Measurements from ENCODE around the gene OGFRL1.

Gene OGFRL1

GRCh38 chr6:71300561-71301168, 12.1 kb downstream of the OGFRL1 start:
- POLR2A ChIA-PET: no interaction called here
- CTCF ChIA-PET: interaction anchor here (1.4 kb wide), 1 partner anchor 12 kb away, joined by 4 read pairs; the partner anchor contains the start of gene OGFRL1
- DNase-seq (ENCODE audit: extremely low spot score): no peak
- TF ChIP-seq ARNT (IDR thresholded peaks at IDR 0.05): no peak
- TF ChIP-seq CTBP1 (IDR thresholded peaks at IDR 0.05; ENCODE audit: borderline replicate concordance): no peak
- no peak for TF ChIP-seq LEF1 (IDR thresholded peaks at IDR 0.05; ENCODE audit: borderline replicate concordance)
- no peak for TF ChIP-seq ZNF384 (IDR thresholded peaks at IDR 0.05)
- no peak for TF ChIP-seq L3MBTL2 (conservative IDR thresholded peaks at IDR 0.05)
- no peak for TF ChIP-seq NFRKB (IDR thresholded peaks at IDR 0.05)
- TF ChIP-seq ELF4 (IDR thresholded peaks at IDR 0.05): no peak
- TF ChIP-seq TARDBP (IDR thresholded peaks at IDR 0.05): no peak
- TF ChIP-seq SP1 (IDR thresholded peaks at IDR 0.05): no peak

- ChIA-PET POLR2A (no interaction called here), CTCF (interaction anchor here (1.0 kb wide), 1 partner anchor 53 kb away, joined by 3 read pairs; no protein-coding TSS in a partner anchor)
- TF ChIP-seq L3MBTL2 (conservative IDR thresholded peaks at IDR 0.05): no peak
- no peak for TF ChIP-seq ELF4 (IDR thresholded peaks at IDR 0.05)
- TF ChIP-seq ARNT (IDR thresholded peaks at IDR 0.05): no peak
- TF ChIP-seq TARDBP (IDR thresholded peaks at IDR 0.05): no peak
- no peak for TF ChIP-seq SUZ12 (IDR thresholded peaks at IDR 0.05)
- TF ChIP-seq CTBP1 (IDR thresholded peaks at IDR 0.05; ENCODE audit: borderline replicate concordance): no peak
- TF ChIP-seq BHLHE40 (IDR thresholded peaks at IDR 0.05; ENCODE audit: borderline replicate concordance): no peak
- DNase-seq (ENCODE audit: extremely low spot score): no peak
Measured at GRCh38 chr6:71301546-71301945, 12.9 kb downstream of the OGFRL1 start.

DNA sequence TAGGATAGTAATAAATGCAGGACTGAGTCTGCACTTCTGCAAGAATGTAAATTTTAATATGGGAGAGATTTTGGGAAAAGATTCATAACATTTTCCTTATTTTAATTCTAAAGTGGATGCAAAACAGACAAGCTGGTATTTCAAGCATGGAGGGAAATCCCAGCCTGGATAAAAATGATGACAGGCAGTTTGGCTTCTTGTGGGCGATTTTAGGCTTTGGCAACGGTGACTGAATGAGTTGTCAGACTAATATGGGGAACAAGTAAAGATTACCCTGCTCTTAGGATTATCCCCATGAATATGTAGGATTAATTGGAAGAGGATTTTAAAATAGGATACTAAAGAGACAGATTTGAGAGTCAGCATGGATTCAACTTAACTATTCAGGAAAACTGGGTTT, 21.0 kb downstream of the OGFRL1 start:
- POLR2A ChIA-PET: no interaction called here
- CTCF ChIA-PET: no interaction called here
- no peak for TF ChIP-seq ELF4 (IDR thresholded peaks at IDR 0.05)
- TF ChIP-seq ARNT (IDR thresholded peaks at IDR 0.05): no peak
- TF ChIP-seq BHLHE40 (IDR thresholded peaks at IDR 0.05; ENCODE audit: borderline replicate concordance): no peak
- TF ChIP-seq FOXA1 (IDR thresholded peaks at IDR 0.05): no peak
- no peak for TF ChIP-seq ZNF384 (IDR thresholded peaks at IDR 0.05)
- no peak for TF ChIP-seq HDGF (IDR thresholded peaks at IDR 0.05; ENCODE audit: borderline replicate concordance)
- TF ChIP-seq L3MBTL2 (conservative IDR thresholded peaks at IDR 0.05): no peak
- TF ChIP-seq, protein P1, sequence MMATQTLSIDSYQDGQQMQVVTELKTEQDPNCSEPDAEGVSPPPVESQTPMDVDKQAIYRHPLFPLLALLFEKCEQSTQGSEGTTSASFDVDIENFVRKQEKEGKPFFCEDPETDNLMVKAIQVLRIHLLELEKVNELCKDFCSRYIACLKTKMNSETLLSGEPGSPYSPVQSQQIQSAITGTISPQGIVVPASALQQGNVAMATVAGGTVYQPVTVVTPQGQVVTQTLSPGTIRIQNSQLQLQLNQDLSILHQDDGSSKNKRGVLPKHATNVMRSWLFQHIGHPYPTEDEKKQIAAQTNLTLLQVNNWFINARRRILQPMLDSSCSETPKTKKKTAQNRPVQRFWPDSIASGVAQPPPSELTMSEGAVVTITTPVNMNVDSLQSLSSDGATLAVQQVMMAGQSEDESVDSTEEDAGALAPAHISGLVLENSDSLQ (IDR thresholded peaks at IDR 0.05): no peak
- TF ChIP-seq SP1 (IDR thresholded peaks at IDR 0.05): no peak
- TF ChIP-seq TARDBP (IDR thresholded peaks at IDR 0.05): no peak
- TF ChIP-seq FOXK2 (IDR thresholded peaks at IDR 0.05): no peak
- DNase-seq (ENCODE audit: extremely low spot score): no peak

DNA sequence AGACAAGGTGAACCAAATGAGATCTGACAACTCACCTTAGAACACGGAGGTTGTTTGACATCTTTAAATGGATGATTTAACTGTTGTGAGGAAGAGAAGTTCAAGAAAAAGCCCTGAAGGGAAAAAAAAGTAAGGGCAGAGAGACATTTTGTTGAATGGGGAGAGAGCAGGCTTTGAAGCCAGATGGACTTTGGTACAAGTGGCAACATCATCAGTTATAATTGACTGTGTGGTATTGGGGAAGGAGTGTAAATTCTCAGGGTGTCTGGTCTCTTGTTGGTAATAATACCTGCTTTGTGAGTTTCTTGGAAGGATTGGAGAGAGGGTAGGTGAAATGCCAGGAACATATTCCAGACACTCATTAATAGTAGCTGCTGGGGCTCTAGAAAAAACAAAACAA, 21.6 kb downstream of the OGFRL1 start:
- TF ChIP-seq FOXM1 (IDR thresholded peaks at IDR 0.05; ENCODE audit: borderline replicate concordance) (no peak), FOXA1 (IDR thresholded peaks at IDR 0.05) (no peak), ARNT (IDR thresholded peaks at IDR 0.05) (no peak), FOXK2 (IDR thresholded peaks at IDR 0.05) (no peak), NFRKB (IDR thresholded peaks at IDR 0.05) (no peak), L3MBTL2 (conservative IDR thresholded peaks at IDR 0.05) (no peak), CTBP1 (IDR thresholded peaks at IDR 0.05; ENCODE audit: borderline replicate concordance) (no peak), SP1 (IDR thresholded peaks at IDR 0.05) (no peak), ELF4 (IDR thresholded peaks at IDR 0.05) (no peak), BHLHE40 (IDR thresholded peaks at IDR 0.05; ENCODE audit: borderline replicate concordance) (no peak), HDGF (IDR thresholded peaks at IDR 0.05; ENCODE audit: borderline replicate concordance) (no peak), TARDBP (IDR thresholded peaks at IDR 0.05) (no peak), LEF1 (IDR thresholded peaks at IDR 0.05; ENCODE audit: borderline replicate concordance) (no peak), SUZ12 (IDR thresholded peaks at IDR 0.05) (no peak), ZNF384 (IDR thresholded peaks at IDR 0.05) (no peak)
- TF ChIP-seq, protein P1 (IDR thresholded peaks at IDR 0.05): no peak
- ChIA-PET CTCF (no interaction called here), POLR2A (no interaction called here)
- no peak for DNase-seq (ENCODE audit: extremely low spot score)

GRCh38 chr6:71312089-71312488, 23.5 kb downstream of the OGFRL1 start:
- TF ChIP-seq FOXA1 (IDR thresholded peaks at IDR 0.05): no peak
- TF ChIP-seq FOXK2 (IDR thresholded peaks at IDR 0.05): no peak
- TF ChIP-seq, protein P1 (IDR thresholded peaks at IDR 0.05): no peak
- TF ChIP-seq ELF4 (IDR thresholded peaks at IDR 0.05): no peak
- TF ChIP-seq HDGF (IDR thresholded peaks at IDR 0.05; ENCODE audit: borderline replicate concordance): no peak
- DNase-seq (ENCODE audit: extremely low spot score): no peak
- POLR2A ChIA-PET: no interaction called here
- CTCF ChIA-PET: no interaction called here

DNA sequence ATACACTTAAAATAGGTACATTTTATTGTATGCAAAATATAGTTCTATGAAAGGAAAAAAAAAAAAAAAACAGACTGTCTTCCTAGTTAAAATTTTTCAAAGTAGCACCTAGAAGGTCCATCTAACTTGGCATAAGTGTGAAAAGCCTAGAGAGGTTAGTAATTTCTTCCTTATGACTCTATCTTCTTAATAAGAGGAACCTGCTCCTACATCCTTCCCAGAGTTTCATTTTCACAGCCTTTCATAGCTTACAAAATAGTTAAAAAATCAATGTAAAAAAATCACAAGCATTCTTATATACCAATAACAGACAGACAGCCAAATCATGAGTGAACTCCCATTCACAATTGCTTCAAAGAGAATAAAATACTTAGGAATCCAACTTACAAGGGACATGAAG, 28.8 kb downstream of the OGFRL1 start:
- POLR2A ChIA-PET: no interaction called here
- DNase-seq (ENCODE audit: extremely low spot score): no peak
- CTCF ChIA-PET: no interaction called here
- no peak for TF ChIP-seq HDGF (IDR thresholded peaks at IDR 0.05; ENCODE audit: borderline replicate concordance)
- no peak for TF ChIP-seq FOXK2 (IDR thresholded peaks at IDR 0.05)
- TF ChIP-seq FOXM1 (IDR thresholded peaks at IDR 0.05; ENCODE audit: borderline replicate concordance): no peak
- TF ChIP-seq LEF1 (IDR thresholded peaks at IDR 0.05; ENCODE audit: borderline replicate concordance): no peak
- TF ChIP-seq TARDBP (IDR thresholded peaks at IDR 0.05): no peak
- no peak for TF ChIP-seq ARNT (IDR thresholded peaks at IDR 0.05)
- TF ChIP-seq, protein P1 (IDR thresholded peaks at IDR 0.05): no peak
- no peak for TF ChIP-seq ZNF384 (IDR thresholded peaks at IDR 0.05)
